D341Med (cell line): ENCODE results near the gene PBXIP1.
A peak's percentile ranks its signal among the peaks of the same experiment; 100 is the strongest.
"Not testable (repeated sequence)": the region's sequence is repeated elsewhere in the genome, so short reads cannot be mapped to it uniquely, and the experiment has no call there.

ENCODE experiments used
- DNase-seq: peaks from one replicate; pipeline ENCODE4 v3.0.0; 2012; ENCODE audit warnings: low spot score

Gene PBXIP1

GRCh38 chr1:154994269-154994587 is 38.3 kb upstream of the PBXIP1 start:
- DNase-seq = no peak

GRCh38 chr1:154993572-154994268 is 37.8 kb upstream of the PBXIP1 start, which contains the start of gene LENEP:
Gene LENEP, plus strand, starts transcription at chr1:154993586. Its CDS starts 22 bp downstream, at chr1:154993608.
- DNase-seq = no peak

- peak; percentile 67 for DNase-seq
These were observed 37.0 kb upstream of the PBXIP1 start for GRCh38 chr1:154992721-154993571.

- DNase-seq = no peak
These were observed 34.4 kb upstream of the PBXIP1 start for GRCh38 chr1:154990276-154990675.

- DNase-seq = no peak
These were observed 33.4 kb upstream of the PBXIP1 start for GRCh38 chr1:154989195-154989860.

GRCh38 chr1:154988058-154988954 is 32.4 kb upstream of the PBXIP1 start:
- no peak for DNase-seq

- no peak for DNase-seq
These were observed 31.4 kb upstream of the PBXIP1 start for GRCh38 chr1:154987326-154987725.

GRCh38 chr1:154986736-154987135 is 30.8 kb upstream of the PBXIP1 start:
- DNase-seq = not testable (repeated sequence)

GRCh38 chr1:154983776-154984466 is 28.0 kb upstream of the PBXIP1 start:
- no peak for DNase-seq

GRCh38 chr1:154982897-154983648 is 27.2 kb upstream of the PBXIP1 start, which contains the start of gene FLAD1:
Gene FLAD1, plus strand, starts transcription at chr1:154983344. Its CDS starts 351 bp downstream, at chr1:154983695.
- peak; percentile 98 for DNase-seq

GRCh38 chr1:154982341-154982740 is 26.4 kb upstream of the PBXIP1 start:
- no peak for DNase-seq

- no peak for DNase-seq
These were observed 22.5 kb upstream of the PBXIP1 start for GRCh38 chr1:154978360-154978759.

GRCh38 chr1:154977762-154978161 is 21.9 kb upstream of the PBXIP1 start:
- not testable (repeated sequence) for DNase-seq

GRCh38 chr1:154975409-154976059 is 19.6 kb upstream of the PBXIP1 start:
- no peak for DNase-seq

GRCh38 chr1:154974808-154975408 is 19.0 kb upstream of the PBXIP1 start:
- peak; percentile 89 for DNase-seq

GRCh38 chr1:154974102-154974807 is 18.4 kb upstream of the PBXIP1 start, which contains the start of gene CKS1B:
Gene CKS1B, plus strand, starts transcription at chr1:154974681. Its CDS starts 65 bp downstream, at chr1:154974746.
- peak; percentile 92 for DNase-seq

GRCh38 chr1:154973344-154974101 is 17.6 kb upstream of the PBXIP1 start:
- DNase-seq = peak; percentile 83
